Measurements from ENCODE around the gene RASGRP1.

DNA sequence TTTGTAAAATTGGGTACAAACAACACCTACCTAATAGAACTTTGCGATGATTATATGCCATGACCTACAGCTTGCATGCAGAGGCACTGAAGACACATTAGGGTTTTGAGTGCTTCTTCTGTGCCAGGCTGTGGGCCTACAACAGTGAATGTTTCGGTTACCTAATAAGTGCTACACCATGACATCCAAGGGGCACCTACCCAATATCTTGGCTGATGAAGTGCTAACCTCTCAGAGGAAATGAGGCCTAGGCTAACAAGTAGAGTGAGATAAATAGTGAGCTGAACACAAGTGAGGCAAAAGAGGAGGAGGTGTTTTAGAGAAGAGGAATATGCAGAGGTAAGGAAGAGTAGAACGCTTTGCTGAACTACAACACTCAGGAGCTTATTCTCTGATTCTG is 12.2 kb upstream of the RASGRP1 start:
- TF ChIP-seq, protein P1, sequence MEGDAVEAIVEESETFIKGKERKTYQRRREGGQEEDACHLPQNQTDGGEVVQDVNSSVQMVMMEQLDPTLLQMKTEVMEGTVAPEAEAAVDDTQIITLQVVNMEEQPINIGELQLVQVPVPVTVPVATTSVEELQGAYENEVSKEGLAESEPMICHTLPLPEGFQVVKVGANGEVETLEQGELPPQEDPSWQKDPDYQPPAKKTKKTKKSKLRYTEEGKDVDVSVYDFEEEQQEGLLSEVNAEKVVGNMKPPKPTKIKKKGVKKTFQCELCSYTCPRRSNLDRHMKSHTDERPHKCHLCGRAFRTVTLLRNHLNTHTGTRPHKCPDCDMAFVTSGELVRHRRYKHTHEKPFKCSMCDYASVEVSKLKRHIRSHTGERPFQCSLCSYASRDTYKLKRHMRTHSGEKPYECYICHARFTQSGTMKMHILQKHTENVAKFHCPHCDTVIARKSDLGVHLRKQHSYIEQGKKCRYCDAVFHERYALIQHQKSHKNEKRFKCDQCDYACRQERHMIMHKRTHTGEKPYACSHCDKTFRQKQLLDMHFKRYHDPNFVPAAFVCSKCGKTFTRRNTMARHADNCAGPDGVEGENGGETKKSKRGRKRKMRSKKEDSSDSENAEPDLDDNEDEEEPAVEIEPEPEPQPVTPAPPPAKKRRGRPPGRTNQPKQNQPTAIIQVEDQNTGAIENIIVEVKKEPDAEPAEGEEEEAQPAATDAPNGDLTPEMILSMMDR (IDR thresholded peaks at IDR 0.05): no peak
- no peak for TF ChIP-seq POLR2A (IDR thresholded peaks at IDR 0.05)
